ENCODE results near the gene ZNF385D.
"Not testable (repeated sequence)": the region's sequence is repeated elsewhere in the genome, so short reads cannot be mapped to it uniquely, and the experiment has no call there.

The ZNF385D gene

DNA sequence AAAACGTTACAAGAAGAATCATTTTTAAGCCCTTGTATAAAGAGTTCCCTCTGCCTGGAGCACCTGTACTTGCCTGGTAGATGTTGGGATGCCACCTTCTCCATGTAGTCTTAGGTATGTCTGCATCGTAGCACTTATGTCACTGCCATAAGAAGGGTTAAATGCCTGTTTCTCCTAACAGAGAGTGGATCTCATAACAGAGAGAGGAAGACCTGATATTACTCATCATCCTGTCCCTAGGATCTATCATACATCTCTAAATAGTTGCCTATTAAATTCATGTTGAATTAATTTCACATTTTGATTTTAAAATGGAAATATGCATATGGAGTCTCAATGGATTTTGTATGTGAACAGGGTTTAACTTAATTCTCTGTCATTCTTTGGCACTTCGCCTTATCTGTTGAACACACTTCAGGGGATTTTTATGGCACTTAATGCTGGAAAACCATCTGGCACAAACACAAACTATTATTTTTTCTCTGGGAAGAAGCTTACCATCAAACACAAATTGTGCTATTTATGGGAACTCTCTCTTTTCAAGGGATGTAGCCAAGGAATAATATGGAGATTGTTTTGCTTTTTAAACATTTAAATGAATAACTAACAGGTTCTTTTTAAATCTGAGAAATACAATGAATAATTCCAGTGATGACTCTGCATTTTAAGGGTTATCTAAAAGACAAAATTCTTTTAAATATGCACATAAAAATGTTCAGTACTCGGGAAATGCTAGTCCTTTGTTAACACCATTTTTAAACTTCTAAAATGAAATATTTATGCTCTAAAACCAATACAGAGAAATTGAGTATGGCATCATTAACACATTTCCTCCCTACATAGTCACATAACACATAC, 230.7 kb downstream of the ZNF385D start:
- no peak for DNase-seq (ENCODE audit: low read depth, low spot score)

DNA sequence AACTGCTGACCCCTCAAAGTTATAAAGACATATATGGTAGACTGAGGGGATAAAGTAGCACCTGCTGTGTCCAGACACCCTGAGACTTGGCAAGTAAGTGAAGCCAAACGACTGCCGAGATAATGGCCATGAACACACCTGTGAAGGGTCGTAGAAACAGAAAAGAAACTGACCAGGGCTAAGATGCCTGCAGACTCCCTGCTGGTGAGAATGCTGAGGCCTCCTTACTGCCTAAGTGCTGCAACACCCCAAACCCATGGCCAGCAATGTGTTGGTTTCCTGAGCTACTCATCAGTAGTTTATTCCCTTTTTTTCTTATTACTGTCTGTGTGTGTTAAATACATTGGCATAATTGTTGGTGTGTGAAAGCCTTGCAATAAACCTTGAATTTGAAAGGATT, 233.8 kb downstream of the ZNF385D start:
- peak; percentile 8 for DNase-seq (ENCODE audit: low read depth, low spot score)

DNA sequence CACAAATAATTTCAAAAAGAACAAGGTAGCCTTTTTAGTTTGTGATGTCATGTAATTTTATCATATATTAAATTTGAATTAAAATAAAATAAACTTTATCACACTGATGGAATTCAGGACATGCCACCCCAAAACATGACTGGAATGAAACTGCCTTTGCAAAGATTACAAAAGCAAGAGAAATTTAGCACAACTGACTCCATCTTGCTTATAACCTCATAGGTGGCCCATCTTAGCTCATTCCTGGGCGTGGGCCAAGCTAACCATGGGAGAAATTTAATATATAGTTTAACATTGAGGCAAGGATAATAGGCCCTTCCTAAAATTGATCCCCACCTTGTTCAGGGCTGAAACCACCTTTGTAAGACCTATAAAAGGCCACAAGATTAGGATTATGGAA, 235.6 kb downstream of the ZNF385D start:
- DNase-seq (ENCODE audit: low read depth, low spot score) = no peak

DNA sequence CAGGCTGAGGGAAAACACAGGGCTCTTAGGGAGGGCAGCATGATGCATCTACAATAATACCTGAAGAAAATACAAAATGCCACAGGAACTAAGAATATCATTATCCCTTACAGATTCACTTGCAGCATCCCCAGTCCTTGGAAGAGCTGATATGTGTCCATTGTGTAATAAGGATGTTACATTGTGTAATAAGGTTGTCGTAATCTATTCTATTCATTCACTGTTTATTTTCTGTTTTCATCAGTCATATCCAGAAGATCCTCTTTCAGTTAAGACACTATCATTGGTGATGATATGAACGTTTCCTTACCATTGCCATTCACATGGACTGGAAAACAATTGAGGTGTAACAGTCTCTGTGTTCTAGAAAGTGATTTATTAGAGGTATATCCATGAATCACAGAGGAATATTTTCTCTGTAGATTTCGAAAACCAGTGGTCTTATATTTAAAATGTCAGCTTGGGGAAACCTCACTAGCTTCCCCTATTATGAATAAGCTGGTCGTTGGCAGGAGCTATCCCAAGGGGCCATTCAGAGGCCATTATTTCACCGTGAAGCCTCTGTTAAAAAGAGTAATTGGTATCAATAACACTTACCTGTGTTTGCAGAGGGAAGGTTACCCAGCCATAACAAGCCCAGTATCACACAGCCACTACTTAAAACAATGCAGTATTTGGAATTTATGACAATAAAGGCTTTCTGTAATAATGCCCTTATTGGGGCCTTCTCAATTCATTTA, 241.1 kb downstream of the ZNF385D start:
- DNase-seq (ENCODE audit: low read depth, low spot score) = no peak

DNA sequence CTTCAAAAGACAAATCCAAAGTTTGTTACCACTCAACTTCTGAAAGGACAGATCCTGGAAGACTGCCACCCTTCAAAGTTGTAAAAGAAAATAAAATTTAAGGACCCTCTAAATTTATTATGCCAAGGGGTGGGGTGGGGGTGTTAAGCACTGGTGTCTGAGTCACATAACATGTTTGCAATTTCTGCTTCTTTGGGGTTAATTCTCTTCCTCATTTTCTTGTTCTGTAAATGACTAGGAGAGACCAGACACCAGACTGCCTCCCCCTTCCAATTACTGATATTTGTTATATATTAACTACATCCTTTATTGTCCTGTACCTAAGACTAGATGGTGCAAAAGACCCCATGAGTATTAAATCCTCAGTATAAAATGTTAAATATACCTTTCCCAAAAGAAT, 242.8 kb downstream of the ZNF385D start:
- no peak for DNase-seq (ENCODE audit: low read depth, low spot score)

DNA sequence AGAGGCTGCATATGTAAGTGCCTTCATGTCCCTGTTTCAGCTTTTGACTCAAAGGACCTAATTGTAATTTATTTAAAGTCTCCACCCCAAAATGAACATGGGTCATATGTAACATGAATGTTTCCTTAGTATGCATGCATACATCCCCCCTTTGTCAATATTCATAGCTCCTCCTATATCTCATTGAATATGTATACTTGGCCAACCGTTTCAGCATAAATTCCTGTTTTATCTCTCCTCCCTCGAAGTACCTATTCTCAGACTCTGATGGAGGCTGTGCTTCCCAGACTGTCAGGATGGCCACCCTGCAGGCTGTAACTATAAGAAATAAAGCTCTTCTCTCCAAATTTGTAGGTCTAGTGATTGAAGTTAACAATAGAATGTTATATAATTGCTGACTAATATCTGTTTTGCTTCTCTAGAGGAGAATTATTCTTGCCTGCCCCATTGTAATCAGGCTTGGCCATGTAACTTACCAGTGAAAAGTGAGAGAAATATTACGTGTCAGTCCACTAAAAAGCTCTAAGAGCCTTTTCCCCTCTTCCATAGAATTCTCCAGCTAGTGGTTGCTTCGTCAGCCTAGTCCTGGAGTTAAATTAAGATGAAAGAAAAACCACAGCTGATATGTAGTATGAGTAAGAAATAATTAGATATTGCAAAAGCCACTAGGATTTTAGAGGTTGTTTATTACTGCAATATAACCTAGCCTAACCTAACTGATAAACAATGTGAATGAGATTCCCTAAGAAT, 245.1 kb downstream of the ZNF385D start:
- no peak for DNase-seq (ENCODE audit: low read depth, low spot score)

DNA sequence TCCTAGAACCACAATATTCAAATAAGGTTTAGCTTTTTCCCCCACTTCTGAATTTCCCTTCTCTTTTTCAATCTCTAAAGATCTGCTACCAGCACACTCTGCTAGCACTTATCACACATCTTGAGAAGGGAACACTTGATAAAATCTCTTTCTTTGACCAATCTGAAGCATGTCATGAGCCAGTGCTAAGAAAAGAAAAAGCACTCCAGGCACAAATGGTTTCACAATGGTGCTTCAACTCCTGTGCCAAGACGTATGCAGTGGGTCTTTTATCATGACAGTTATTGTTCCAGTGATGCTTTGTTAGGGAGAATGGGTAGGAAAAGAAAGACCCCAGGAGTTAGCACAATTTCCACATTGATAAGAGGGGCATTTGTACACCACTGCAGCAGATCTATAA, 248.4 kb downstream of the ZNF385D start:
- no peak for DNase-seq (ENCODE audit: low read depth, low spot score)

DNA sequence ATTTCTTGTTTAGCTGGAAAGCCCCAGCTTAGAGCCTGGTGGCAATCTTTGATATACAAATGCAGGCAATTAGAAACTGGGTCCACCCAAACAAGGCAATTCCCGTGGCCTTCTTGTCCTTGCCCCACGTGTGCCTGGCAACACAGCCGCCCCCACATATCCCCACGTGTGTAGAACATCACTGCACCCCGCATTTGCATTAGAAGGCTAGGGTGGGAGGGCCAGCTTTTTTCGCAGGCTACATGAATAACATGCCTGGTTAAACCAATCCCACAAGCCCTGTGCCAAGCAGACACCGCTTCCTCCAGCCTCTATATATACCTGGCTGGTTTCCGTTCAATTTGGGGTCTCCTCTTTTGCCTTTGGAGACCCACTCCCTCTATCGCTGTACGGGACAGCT, 250.2 kb downstream of the ZNF385D start:
- no peak for DNase-seq (ENCODE audit: low read depth, low spot score)

DNA sequence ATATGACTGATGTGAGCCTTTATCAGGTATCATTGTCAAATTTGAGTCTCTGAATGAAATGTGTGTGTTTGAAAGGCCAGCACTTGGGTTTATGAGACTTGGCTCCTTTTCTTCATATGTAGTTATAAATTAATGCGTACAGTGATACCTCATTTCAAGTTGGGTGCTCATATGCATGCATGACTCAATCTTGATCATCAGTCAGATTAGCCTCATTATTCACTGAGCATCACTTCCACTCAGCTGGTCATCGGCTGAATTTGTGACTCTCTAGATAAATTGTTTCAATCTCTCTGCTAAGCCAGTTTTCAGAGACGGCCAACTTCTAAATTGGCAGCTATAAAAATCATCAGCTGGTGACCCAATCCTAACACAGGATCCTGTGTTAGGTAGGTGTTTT, 260.3 kb downstream of the ZNF385D start:
- not testable (repeated sequence) for DNase-seq (ENCODE audit: low read depth, low spot score)

DNA sequence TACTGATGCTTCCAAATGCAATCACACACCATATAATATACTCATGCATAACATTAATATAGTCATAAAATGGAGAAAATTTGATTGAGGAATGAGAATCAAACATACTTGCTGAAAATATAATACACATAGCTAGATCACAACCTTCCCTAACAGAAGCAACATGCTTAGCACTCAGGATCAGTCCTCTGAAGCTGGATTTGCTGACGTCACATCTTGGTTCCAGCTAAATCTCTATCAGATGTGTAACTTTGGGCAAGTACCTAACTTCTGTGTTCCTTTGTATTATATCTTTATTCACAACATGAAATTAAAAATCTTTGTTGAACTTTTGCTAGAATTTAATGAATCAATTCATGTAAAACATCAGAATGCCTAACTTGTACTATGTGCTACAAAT, 263.5 kb downstream of the ZNF385D start:
- no peak for DNase-seq (ENCODE audit: low read depth, low spot score)

DNA sequence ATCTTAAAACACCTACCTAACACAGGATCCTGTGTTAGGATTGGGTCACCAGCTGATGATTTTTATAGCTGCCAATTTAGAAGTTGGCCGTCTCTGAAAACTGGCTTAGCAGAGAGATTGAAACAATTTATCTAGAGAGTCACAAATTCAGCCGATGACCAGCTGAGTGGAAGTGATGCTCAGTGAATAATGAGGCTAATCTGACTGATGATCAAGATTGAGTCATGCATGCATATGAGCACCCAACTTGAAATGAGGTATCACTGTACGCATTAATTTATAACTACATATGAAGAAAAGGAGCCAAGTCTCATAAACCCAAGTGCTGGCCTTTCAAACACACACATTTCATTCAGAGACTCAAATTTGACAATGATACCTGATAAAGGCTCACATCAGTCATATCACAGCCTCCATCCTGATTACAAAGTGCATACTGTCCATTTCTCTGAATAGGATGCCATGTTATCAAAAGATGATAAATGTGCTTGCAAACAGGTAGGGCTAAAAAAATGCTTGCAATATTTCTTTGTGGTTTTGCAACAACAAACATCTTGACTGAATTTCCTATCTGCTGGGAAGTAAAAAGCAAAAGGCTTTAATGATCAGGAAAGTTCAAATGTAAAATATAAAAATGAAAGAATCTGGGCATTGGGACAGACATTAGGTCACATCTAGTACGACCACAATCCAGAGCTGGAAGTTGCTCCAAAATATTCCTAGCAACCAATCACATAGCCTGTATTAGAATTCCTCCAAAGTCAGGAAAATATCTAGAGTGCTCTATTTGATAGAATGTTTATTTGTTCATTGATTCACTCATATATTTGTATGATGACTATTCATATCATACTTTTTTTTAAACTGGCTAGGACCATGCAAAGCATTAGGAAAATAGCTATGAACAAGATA, 264.7 kb downstream of the ZNF385D start:
- not testable (repeated sequence) for DNase-seq (ENCODE audit: low read depth, low spot score)

DNA sequence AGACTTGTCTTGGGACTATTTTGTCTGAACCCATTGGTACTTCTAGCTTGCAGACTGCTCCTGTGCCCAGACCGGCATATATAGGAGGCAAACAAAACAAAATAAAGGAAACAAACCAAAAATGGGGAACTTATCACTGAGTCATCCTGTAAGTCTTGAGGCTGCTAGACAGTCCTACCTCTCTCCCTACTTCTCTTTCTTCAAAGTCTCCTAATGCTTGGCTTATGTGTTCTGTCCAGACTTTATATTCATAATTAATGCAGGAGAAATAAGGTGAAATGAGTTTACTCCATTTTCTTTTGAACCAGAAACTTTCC, 266.2 kb downstream of the ZNF385D start:
- DNase-seq (ENCODE audit: low read depth, low spot score) = no peak

DNA sequence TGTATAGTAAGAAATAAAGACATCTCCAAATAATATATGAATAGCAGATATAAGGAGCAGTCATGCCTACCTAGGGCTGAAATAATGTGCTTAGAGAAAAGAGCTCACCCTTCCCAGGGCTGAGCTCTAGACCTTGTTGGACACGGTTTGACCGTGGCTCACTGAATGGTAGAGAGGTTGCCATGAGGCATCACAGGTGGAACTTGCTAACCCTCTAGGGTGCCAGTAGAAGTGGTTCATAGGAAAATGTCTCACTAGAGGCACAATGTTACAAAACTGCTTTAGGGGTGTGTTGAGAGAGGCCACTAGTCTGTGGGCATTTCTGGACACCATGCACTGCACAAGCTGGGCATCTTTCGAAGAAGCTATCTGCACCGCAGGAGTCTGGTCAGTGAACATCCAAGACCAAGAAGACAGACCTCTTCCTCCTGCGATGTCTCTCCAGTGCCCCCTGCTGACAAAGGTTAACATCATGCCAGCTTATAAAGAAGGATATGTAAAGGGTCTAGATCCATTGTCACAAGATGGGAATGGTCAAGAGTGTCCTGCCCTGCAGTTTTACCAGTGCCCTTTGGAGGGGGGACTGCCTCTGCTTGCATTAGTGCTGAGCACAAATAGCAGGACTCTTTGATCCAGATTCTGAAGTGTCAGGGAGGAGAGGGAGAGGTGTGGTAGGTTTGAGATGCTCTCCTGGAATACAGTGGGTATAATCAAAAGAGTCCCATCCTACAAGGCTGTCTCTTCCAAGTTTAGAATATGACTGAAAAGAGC, 266.8 kb downstream of the ZNF385D start:
- DNase-seq (ENCODE audit: low read depth, low spot score) = peak; percentile 77

DNA sequence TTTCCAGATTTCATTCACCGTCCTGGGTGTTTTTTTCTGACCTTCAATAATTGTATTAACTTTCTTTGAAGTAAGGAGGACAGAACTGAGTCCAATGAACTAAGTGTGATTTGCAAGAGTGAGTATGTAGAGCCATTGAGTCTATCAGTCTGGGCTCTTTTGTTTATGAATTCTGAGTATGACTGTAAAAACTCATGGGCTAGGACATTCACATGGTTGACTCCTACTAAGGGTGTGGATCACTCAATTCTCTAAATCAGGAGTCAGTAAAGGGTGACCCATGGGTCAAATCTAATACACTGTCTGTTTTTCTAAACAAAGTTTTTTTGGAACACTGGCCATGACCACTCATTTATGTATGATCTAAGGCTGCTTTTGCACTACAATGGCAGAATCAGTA, 269.0 kb downstream of the ZNF385D start:
- DNase-seq (ENCODE audit: low read depth, low spot score) = no peak

DNA sequence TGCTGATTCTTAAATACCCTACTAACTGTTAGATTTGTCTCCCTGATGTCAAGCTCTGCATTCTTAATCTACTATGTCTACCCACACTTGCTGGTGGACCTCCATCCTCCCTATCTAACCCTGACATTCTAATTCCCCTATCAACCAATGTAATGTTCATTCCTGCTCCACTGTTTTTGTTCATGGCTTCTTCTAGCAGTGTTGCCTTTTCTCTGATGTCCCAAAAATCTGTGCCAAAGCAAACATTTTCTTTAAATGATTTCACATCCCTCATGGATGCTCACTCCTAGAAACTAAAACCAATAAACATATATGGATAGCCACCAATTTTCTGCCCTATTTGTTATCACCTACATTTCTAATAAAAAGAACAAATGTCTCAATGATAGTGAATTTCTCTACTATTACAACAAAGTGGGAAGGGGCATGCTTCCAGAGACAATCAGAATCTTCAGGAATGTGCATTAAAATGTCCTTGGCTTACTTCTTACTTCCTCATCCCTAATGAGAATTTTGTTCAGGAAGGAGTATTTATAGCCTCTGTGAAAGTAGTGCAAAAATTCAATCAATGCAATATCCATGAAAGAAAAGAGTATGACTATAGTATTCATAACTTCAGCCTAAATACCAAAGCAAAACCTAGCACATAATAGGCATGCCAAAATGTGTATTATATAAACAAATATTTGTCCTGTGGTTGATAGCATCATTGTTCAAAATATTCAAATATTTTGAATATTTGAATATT, 273.3 kb downstream of the ZNF385D start:
- no peak for DNase-seq (ENCODE audit: low read depth, low spot score)

DNA sequence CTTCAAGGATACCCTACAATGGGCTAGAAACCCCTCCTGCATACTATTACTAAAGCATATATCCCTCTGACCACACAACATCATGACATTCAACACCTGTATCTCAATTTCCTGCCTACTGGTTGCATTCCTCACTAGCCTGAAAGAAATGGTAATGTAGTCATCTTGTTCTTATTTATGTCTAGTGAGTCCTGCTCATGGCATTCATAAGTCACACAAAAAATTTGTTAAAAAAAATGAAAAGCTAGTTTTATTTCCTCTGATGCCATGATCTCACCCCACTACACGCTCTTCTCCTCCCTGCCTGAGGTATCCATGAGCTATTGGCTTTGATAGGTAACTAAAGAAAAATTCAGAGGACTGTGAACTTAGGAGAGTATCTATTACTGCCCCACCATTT, 284.5 kb downstream of the ZNF385D start:
- DNase-seq (ENCODE audit: low read depth, low spot score) = no peak

DNA sequence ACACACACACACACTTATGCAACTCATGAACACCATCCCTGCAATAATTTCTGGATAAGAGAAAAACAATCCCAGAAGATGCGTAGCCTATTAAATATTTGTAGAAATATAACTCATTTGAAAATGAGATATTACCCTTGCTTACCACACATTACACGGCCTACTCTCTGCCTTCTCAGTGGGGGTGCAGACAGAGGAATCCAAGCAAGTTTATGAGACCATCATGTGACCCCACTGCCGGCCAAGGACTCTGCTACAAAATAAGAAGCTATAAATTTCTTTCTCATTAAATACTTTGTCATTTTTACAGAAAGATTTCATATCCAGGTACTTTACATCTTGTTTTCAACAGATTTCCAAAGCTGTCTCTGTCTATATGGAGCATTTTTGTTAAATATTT, 286.3 kb downstream of the ZNF385D start:
- no peak for DNase-seq (ENCODE audit: low read depth, low spot score)

DNA sequence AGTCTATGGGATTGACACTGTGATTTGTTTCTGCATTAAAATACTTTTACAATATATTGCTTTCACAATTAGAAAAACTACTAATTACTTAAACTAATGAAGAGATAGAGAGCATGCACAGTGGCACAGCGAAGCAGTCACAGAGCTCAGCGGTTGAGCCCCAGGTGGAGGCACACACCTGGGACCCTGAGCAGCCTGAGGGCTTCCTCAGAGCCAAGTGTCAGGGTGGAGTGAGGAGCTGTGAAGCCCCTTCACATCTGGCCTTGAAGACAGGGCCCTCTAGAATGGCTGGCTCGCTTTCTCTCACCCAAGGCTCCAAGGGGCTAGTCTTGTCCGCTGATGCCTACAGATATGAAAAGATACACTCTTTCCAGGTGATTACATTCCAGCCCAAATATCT, 287.7 kb downstream of the ZNF385D start:
- no peak for DNase-seq (ENCODE audit: low read depth, low spot score)

DNA sequence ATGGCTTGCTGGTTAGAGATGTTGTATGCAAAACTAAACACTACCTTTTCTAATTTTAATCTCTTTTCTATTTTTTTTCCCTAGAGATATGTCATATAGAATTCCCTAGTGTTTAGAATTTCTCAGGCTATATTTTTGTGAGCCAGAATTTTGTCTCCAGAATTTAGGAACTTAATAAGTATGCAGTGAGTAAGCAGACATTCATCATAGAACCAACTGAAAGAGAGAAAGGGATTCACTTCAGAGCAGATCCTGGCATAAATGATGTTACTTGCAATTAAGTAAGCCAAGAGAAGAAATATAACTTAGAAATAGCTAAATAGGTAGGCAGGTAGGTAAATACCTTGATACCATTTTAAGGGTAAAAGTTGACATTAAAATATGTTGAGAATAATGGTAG, 288.9 kb downstream of the ZNF385D start:
- DNase-seq (ENCODE audit: low read depth, low spot score) = no peak

DNA sequence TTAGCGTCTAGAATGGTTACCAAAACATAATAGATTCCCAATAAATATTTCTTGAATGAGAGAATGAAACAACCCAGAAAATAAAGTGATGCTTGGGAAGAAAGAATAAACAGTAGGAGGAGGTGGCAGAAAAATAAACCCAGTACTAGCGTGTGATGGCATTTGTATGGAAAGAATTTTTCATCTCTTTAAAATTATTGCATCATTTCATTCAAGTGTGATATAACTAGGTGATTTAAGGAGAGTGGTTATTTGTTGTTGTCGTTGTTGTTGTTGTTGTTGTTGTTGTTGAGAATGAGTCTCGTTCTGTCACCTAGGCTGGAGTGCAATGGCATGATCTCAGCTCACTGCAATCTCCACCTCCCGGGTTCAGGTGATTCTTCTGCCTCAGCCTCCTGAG, 293.9 kb downstream of the ZNF385D start:
- no peak for DNase-seq (ENCODE audit: low read depth, low spot score)
